Hepatic stellate cell (primary cell): ENCODE data around the gene ETHE1.

Experiments used
- DNase-seq: peaks from one replicate; pipeline ENCODE4 v3.0.0; 2011; ENCODE audit warnings: low spot score

The ETHE1 gene, protein sequence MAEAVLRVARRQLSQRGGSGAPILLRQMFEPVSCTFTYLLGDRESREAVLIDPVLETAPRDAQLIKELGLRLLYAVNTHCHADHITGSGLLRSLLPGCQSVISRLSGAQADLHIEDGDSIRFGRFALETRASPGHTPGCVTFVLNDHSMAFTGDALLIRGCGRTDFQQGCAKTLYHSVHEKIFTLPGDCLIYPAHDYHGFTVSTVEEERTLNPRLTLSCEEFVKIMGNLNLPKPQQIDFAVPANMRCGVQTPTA

DNA sequence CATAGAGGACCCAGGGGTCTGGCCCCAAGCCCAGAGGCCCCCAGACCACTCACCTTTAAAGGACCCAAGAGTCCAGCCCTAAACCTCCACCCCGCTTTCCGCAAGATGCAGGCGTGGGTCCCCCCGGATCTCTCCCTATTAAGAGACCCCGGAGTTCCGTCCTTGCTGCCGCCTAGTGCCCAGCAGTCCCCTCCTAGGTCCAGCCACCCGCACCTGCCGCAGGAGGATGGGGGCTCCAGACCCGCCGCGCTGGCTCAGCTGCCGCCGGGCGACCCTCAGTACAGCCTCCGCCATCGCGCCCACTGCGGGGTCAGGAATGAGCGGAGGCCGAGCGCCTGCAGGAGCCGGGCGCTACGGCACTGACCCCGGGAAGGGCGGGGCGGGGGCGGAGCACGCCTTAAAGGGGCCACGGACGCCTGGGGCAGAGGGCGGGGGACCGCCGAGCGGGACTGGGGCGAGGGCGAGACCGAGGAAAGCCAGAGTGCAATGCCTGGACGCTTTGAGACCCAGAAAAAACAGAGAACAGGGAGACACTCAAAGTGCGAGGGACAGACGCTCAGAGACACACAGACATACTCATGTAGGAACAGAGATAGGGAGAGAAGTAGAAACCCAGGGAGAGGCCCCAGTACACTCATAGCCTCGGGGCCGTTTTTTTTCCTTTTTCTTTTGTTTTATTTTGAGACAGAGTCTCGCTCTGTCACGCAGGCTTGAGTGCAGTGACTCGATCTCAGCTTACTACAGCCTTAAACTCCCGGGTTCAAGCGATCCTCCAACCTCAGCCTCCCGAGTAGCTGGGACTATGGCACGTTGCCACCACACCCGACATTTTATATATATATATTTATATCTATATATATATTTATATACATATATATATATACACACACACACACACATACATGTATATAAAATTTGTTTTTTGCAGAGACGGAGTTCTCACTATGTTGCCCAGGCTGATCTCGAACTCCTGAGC is at the start of gene ETHE1:
Gene ETHE1, minus strand, starts transcription at position 318 of the 976 bp plus-strand sequence. Its CDS starts 24 bp downstream, at position 294.
- peak; percentile 79 for DNase-seq

DNA sequence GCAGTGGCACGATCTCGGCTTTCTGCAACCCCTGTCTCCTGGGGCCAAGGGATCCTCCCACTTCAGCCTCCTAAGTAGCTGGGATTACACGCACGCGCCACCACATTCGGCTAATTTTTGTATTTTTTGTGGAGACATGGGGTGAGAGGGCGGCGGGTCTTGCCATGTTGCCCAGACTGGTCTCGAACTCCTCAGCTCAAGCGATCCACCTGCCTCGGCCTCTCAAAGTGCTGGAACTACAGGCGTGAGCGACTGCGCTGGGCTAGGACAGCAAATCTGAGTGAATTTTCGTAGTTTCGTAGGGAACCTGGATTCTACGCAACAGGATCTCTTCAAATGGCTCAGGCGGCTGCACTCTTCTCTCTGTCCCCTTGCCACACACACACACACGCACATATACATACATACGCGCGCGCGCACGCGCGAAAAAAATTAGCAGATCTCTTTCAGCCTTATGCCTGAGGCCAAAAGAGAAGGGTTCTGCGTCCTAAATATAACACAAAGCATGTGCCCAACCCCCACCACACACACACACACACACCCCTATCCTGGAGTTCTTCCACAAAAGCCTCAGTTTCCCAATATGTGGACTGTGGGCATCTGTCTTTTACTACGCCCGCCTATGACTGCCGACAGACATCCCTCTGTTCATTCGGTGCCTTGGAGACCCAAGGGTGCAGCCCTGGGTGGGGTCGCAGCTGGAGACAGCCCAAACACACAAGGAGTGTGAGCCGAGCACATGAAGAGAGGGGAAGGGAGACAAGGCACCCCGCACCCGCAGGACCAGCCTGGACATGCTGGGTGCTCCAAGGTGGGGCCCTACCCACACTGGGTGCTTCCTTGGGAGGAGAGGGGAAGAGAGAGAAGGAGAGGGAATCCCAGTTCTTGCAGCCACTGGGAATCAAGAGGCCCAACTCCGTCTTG is 49.2 kb upstream of the ETHE1 start:
- DNase-seq = no peak

DNA sequence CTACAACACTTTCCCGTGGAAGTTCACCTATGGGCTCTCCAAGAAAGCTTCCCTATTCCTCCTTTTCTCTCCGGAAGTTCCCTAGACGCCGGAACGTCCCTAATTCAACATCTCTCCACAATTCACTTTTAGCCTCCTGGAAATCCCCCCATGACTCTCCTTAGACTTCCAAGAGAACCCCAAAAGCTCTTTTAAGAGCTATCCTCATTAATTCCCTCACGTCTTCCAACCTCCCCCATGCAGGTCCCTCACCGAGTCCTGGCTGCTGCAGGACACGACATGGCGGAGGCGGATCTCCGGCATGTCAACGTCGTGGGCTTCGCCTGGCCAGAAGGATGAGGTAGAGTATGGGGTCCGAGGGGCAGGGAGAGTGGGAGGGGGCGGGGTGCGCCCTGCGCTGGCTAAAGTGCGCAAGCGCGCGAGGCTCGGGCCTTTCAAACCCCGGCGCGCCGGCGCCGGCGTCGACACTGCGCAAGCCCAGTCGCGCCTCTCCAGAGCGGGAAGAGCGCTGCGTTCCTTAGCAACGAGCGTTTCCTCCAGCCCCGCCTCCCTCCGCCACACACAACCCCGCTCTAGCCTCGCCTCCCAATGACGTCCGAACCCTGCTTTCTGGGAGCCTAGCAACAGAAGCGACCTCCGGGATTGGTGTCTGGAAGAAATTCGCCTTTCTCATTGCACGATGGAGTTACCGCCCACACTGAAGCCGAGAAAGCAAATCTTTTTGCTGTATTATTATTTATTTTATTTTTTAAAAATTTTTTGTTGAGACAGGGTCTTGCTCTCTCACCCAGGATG is 48.4 kb upstream of the ETHE1 start, which contains the start of the genes PINLYP and XRCC1:
Gene PINLYP, plus strand, starts transcription at position 646 of the 795 bp plus-strand sequence. CDS start 1,391 bp downstream, outside the sequence.
Gene XRCC1, minus strand, starts transcription at position 372 of the 795 bp plus-strand sequence. Its CDS starts 69 bp downstream, at position 303.
- peak; percentile 97 for DNase-seq

DNA sequence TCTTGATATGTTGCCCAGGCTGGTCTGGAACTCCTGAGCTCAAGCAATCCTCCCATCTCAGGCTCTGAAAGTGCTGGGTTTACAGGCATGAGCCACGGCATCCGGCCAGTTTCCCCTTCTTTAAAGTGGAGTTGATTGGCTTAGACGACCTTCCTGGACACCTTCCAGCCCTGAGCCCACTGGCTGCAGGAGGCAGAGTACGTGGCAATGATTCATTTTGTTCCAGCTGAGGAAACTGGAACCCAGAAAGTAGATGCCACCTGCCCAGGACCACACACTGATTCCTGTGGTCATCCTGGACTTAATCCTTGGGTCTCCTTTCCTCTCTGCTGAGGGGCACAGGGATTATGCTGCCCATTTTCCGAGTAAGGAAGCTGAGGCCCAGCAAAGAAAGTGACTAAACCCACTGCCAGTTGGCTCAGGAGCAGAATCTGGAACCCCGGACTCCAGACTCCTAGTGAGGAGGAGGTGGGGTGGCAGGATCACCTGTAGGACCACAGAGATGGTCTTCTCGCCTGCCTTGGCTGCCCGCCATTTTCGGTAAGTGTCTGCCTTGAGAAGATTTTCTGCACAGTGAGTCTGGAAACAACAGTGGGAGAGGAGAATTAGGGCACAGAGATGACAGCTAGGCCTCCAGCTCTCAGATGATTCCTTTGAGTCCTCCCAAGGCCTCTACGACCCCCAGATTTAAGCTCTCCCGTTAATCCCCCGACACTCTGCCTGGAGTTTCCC is 47.6 kb upstream of the ETHE1 start:
- no peak for DNase-seq

DNA sequence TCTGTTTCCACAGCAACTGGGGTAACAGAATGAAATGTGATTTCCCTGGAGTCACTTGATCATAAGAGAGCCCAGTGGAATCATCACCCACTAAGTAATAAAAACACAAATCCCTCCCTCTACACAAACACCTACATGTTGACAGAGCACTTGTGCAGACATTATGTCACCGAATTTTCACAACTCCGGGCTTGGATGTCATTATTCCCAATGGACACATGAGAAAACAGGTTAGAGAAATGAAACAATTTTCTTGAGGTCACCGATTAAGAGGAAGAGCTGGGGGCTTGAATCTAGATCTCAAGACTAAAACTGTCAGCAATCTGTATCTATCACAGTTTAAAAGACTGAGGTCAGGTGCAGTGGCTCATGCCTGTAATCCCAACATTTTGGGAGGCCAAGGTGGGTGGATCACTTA is 45.2 kb upstream of the ETHE1 start:
- DNase-seq = no peak

DNA sequence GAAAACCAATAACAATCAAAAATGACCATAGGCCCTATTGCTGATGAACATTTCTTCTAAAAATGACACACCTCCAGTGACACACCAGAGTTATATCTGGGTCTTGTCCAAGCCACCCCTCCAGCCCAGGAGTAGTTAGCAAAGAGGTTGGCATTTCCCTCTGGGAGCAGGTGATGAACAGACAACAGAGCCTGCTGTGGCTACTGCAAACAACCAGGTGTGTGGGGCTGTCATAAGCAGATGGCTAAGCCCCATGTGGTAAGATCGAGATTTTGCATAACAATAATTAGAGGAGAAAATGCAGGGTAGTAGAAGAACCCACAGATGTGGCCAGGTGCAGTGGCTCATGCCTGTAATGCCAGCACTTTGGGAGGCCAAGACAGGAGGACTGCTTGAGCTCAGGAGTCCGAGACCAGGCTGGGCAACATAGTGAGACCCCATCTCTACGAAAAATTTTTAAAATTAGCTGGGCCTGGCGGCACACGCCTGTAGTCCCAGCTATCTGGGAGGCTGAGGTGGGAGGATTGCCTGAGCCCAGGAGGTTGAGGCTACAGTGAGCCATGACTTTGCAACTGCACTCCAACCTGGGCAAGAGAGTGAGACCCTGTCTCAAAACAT is 43.3 kb upstream of the ETHE1 start:
- DNase-seq = no peak

DNA sequence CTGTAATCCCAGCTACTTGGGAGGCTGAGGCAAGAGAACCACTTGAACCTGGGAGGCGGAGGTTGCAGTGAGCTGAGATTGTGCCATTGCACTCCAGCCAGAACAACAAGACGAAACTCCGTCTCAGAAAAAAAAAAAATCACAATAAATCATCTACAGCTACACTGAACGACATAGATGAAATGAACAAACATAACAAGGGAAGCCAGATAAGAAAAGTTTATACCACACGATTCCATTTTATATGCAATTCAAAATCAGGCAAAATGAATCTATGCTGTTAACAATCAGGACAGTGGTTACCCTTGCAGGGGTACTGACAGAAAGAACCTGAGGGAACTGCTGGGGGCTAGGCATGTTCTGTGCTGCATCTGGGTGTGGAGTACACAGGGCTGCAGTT is 42.7 kb upstream of the ETHE1 start:
- DNase-seq = no peak

DNA sequence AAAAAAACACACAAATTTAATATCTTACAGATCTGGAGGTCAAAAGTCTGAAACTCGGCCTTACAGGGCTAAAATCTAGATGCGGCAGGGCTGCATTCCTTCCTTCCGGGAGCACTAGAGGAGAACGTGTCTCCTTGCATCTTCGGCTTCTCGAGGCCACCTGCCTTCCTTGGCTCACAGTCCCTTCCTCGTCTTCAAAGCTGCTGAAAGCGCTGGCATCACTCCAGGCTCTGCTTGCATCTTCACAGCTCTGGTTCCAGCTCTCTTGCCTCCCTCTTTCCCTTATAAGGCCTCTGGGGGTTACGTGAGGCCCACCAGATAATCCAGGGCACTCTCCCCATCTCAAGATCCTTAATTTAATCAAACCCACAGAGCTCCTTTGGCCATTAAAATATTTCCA is 37.8 kb upstream of the ETHE1 start:
- no peak for DNase-seq

DNA sequence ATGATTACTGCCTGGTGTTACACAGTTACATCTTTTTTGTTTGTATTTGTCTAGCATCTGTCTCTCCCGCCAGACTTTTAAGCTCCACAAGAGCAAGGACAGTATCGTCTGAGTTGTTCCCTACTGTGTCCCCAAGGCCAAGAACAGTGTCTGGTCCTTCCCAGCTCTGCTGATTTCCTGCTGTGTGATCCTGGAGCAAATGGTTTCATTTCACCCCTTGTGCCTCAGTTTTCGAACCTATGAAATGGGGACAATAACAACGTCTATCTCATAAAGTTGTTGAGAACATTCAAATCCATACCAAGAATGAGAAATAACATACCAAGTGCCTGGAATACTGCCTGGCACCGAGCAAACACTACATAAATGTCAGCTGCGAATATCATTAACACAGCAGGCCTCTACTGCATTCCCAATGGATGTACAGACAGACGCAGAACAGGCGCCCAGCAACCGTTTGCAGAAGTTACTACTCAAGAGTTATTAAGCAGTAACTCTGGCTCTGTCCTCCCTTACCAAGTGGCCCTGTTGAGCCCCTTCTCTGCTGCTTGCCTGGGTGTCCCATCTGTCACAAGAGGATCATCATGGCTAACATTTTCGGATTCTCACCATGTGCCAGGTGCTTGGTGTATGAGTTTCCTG is 36.9 kb upstream of the ETHE1 start:
- DNase-seq = no peak

DNA sequence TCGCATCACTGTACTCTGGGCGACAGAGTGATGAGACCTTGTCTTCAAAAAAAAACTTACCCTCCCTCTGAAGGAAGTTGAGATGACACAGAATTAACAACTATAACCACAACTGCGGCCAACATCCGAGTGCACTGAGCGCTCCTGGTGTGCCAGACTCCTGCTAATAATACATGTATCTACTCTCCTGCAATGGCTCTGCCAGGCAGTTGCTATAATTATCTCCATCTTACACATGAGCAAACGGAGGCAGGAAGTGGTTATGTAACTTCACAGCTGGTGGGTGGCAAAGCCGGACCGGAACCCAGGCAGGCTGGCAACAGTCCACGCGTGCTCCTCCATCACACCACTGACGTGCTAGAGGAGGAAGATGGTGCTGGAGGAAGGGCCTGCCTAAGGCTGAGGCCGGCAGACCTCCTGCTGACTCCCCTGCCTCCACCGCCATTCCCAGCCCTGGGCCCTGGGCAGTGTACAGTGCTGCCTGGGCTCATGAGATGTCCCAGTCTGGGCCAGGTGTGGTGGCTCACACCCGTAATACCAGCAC is 35.8 kb upstream of the ETHE1 start:
- peak; percentile 79 for DNase-seq

DNA sequence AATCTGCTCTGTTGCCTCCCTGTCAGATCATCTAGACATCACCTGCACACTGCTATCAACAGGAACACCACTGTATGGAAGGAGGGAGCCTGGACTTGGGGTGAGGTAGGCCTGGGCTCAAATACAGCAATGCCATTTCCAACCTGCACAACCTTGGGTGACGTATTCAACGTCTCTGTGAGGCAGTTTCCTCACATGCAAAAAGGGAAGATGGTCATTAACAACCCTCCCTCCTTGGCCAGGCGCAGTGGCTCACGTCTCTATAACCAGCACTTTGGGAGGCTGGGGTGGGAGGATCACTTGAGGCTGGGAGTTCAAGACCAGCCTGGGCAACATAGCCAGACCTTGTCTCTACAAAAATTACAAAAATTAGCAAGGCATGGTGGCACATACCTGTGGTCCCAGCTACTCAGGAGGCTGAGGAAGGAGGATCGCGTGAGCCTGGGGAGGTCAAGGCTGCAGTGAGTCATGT is 35.3 kb upstream of the ETHE1 start:
- DNase-seq = no peak

DNA sequence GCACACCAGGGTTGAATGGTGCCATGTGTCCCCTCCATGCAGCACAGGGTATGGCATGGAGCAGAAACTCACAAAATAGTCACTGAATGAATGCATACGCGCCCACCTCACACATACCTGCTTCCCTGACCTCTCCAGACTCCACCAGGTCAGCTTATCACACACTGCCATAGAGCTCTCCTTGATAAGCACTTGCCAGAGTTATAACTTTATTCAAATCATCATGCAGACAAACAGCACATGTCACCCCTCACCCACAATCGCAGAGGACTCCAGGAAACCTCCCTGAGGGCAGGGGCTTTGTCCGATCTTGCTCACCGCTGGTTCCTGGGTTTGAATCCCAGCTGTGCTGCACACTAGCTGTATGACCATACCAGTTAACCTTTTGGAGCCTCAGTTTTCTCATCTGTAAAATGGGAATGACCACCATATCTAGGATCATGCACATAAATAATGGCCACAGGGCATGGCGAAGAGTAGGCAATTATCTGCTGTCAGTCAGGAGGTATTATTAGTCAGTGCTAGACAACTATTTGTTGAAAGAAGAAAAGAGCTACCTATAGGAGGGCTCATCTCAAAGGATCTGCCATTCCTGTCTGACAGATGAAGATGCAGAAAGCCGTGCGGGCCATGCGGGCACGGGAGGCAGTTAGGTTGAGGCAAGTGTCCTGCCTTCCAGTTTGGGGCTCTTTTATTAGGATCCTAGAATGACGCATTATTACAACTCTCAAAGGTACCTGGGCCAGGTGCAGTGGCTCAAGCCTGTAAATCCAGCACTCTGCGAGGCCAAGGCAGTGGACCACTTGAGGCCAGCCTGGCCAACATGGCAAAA is 34.4 kb upstream of the ETHE1 start:
- DNase-seq = no peak

DNA sequence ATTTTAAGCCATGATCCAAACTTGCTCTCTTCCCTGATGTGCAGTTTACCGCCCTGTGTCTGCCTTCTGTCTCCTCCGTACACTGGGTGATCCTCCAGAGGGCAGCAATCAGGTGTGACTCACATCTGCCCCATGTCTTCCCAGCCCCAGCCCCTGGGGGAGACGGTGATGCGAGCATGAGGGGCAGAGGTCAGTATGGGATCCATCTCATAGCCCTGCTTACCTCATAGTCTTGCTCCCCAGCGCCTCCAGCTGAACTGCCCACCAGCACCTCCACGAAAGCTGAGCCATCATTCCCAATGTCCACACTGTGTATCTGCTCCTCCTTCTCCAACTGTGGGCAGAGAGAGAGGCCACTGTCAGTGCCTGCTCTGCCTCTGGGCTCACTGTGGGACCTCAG is 33.7 kb upstream of the ETHE1 start:
- DNase-seq = peak; percentile 62

DNA sequence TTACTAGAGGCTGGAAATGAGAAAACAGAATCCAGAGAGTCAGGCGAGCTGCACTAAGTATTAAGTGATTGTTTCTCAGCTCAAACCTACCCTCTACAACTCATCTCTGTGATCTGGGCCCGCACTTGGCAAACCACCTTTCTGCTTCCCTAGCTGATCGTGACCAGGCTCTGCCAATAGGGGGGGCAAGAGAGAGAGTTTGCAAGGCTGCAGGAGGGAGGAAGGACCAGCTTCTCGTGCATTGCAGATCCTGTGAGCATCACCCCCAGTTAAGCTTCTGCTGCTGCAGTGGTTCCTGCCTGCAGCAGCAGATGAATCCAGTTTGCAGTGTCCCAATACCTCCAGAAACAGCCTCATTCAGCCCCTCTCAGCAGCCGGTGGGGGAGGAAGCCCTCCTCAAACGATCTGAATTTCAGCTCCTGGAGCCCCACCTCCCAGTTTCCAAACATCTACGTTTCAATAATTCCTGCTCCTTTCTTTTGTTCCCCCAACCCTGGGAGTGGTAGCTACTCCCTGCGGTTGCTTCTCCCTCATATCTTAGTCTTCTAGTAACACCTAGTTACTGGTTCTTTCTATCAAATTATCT is 28.3 kb upstream of the ETHE1 start:
- DNase-seq = peak; percentile 83

DNA sequence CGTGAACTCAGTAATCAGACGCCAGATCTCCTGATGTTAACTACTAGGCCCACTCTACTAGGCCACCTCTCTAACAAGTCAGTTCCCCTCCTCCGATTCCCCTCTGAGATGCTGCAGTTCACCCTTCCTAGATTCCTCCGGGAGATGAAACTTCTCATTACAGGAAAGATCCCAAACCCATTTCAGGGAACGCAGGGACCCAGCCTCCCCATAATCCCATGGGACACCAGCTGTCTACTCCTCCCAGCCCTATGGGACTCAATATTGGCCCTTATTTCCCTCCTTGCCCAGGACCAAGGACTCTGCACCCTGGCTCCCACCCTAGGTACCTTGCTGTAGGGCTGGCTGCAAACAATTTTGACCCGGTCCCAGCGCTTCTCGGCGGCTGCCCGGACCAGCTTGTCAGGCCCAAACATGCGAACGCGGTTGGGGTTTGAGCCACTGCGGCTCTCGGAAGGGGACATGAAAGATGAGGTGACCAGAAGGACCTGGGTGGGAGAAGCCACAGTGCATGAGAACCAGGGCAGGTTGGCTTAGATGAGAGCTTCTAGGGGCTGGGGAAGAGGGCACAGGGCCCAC is 27.4 kb upstream of the ETHE1 start:
- DNase-seq = no peak

DNA sequence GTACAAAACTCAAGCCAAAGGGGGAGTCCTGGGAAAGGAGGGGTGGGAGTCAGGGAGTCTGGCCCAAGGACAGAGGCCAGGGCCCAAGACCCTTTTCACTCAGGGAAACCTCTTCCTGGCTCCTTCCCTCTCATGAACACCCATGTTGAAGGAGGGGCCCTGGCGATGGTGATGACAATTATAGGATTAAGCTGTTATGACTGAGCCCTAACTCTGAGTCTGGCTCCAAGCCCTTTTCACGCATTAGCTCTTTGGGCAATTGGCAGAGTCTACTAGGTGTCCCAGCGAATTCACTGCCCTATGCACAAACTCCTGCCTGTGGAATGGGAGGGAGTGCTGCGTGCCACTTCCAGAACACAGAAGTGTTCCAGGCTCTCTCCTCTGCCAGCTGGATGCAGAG is 26.7 kb upstream of the ETHE1 start:
- no peak for DNase-seq

DNA sequence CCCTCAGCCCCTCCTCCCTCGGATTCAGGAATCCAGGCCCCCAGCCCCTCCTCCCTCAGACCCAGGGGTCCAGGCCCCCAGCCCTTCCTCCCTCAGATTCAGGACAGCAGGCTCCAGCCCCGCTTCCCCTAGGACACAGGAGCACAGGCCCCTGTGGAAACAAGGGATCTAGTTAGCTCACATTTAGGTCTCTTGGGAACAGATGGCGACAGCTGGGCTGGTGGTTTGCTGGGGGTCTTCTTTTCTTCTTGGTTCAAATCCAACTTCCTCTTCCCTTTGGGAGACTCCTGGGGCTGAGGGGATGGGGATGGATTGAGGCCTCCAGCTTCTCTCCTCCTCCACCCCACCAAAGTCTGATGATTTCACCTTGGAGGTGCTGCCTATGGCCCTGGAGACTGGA is 25.6 kb upstream of the ETHE1 start:
- no peak for DNase-seq

DNA sequence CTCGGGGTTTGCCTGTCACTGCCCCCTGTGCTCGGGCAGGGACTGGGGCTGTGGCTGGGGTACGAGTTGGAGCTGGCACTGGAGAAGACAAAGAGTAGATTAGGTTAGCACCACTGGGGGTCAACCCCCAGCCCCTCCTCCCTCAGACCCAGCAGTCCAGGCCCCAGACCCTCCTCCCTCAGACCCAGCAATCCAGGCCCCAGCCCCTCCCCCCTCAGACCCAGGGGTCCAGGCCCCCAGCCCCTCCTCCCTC is 25.1 kb upstream of the ETHE1 start:
- no peak for DNase-seq
